Osteocyte (in vitro differentiated cells): Measurements from ENCODE around the gene MRPS2. TPM values are rescaled to one million over a fixed set of nuclear protein-coding genes. Genes with fewer than 3 reads are reported as not detected.

Experiments
- DNase-seq: peaks from one replicate; pipeline ENCODE4 v3.0.0; 2021; ENCODE audit warnings: mixed read lengths; ENCODE audit not compliant: unreplicated experiment; ENCODE audit errors: extremely low spot score
- H3K27ac Mint-ChIP-seq: one replicate; pipeline ENCODE4 v1.8.0; 2021; ENCODE audit warnings: mild to moderate bottlenecking, mixed read lengths; ENCODE audit not compliant: unreplicated experiment
- H3K27me3 Mint-ChIP-seq: one replicate; pipeline ENCODE4 v1.8.0; 2021; ENCODE audit warnings: mixed read lengths; ENCODE audit not compliant: unreplicated experiment
- H3K36me3 Mint-ChIP-seq: one replicate; pipeline ENCODE4 v1.8.0; 2021; ENCODE audit warnings: mixed read lengths; ENCODE audit not compliant: unreplicated experiment
- H3K4me1 Mint-ChIP-seq: one replicate; pipeline ENCODE4 v1.8.0; 2021; ENCODE audit warnings: mixed read lengths; ENCODE audit not compliant: unreplicated experiment
- H3K4me3 Mint-ChIP-seq: one replicate; pipeline ENCODE4 v1.8.0; 2021; ENCODE audit warnings: mild to moderate bottlenecking, moderate library complexity, mixed read lengths; ENCODE audit not compliant: unreplicated experiment
- H3K9me3 Mint-ChIP-seq: one replicate; pipeline ENCODE4 v1.8.0; 2021; ENCODE audit warnings: mixed read lengths; ENCODE audit not compliant: unreplicated experiment
- total RNA-seq: library from RNA; stranded (reverse); gene quantifications from 2 replicates; pipeline ENCODE4 v1.2.1, GENCODE V29; 2021
- TF ChIP-seq, protein P1 (sequence below): fragments of 200-600 bp; sonication (generic); IDR thresholded peaks from 2 replicates; pipeline ENCODE4 v1.5.0; 2021; ENCODE audit warnings: antibody characterized with exemption, mild to moderate bottlenecking, moderate library complexity

MRPS2 gene
- total RNA-seq, 1 donor from 2014 or later, result 33.4 TPM

DNA sequence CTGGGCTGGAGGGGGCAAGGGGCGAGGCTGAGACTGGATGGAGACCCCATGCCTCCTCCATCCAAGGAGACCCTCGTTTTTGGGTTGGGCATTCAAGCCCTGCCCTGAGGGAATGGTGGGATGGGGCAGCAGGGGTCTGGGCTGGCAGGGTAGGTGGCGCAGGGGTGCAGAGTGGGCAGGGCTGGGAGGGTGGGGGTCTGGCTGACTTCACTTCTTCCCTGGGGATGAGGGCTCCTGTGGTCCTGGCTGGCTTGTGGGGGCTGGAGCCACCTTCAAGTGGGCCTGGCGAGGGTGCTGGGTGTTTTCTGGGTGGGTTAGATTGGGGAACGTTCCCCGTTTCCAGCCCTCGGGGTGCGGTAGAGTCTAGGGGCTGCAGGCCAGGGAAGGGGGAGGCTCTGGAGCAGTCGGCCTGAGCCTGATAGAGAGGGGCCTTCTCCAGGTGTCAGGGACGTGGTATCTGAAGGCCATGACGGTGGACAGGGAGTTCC, 21.2 kb downstream of the MRPS2 start:
- no peaks in the 10 kb centered on the region for H3K36me3 Mint-ChIP-seq
- H3K9me3 Mint-ChIP-seq, result no peaks in the 10 kb centered on the region
- TF ChIP-seq, protein P1, sequence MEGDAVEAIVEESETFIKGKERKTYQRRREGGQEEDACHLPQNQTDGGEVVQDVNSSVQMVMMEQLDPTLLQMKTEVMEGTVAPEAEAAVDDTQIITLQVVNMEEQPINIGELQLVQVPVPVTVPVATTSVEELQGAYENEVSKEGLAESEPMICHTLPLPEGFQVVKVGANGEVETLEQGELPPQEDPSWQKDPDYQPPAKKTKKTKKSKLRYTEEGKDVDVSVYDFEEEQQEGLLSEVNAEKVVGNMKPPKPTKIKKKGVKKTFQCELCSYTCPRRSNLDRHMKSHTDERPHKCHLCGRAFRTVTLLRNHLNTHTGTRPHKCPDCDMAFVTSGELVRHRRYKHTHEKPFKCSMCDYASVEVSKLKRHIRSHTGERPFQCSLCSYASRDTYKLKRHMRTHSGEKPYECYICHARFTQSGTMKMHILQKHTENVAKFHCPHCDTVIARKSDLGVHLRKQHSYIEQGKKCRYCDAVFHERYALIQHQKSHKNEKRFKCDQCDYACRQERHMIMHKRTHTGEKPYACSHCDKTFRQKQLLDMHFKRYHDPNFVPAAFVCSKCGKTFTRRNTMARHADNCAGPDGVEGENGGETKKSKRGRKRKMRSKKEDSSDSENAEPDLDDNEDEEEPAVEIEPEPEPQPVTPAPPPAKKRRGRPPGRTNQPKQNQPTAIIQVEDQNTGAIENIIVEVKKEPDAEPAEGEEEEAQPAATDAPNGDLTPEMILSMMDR, result no peak
- no peaks in the 10 kb centered on the region for H3K4me1 Mint-ChIP-seq
- H3K27ac Mint-ChIP-seq, result no peak overlapping the region
- peaks cover 4% of the 10 kb centered on the region for H3K27me3 Mint-ChIP-seq
- peak; percentile 78 for DNase-seq
- H3K4me3 Mint-ChIP-seq, result no peak overlapping the region

DNA sequence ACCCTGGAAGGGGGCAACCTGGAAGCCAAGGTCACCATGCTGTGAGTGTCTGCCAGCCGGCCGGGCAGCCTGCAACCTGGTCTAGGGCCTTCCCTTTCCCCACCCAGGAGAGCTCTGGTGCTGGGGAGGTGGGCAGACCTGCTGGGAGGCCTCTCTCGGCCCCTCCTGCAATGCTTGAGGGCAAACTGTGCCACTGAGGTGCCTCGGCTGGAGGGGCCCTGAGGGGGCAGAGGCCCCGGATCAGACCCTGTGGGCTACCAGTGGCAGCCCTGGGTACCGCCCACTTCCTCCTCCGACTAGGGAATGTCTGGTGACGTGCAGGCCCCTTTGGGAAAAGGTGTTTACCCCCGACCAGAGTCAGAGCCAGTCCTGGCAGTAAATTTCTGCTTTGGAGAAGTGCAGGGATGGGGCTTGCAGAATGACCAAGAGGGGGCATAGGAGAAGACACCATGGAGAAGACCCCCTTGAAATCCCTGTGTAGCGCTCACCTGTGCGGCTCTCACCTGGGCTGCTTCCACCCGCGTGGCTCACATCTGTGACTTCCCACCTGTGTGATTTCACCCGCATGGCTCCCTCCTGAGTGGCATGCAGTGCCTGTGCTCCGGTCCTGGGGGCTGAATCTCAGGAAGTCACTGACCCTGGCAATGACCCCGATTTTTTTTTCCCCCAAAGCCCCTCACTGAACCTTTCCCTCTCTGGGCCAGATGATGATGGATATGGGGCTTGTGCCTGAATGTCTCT, 21.8 kb downstream of the MRPS2 start:
- TF ChIP-seq, protein P1, result no peak
- Mint-ChIP-seq H3K27ac (no peak overlapping the region), H3K9me3 (no peaks in the 10 kb centered on the region), H3K27me3 (peaks cover 4% of the 10 kb centered on the region), H3K4me3 (no peak overlapping the region), H3K4me1 (no peaks in the 10 kb centered on the region), H3K36me3 (no peaks in the 10 kb centered on the region)
- peak; percentile 76 for DNase-seq

DNA sequence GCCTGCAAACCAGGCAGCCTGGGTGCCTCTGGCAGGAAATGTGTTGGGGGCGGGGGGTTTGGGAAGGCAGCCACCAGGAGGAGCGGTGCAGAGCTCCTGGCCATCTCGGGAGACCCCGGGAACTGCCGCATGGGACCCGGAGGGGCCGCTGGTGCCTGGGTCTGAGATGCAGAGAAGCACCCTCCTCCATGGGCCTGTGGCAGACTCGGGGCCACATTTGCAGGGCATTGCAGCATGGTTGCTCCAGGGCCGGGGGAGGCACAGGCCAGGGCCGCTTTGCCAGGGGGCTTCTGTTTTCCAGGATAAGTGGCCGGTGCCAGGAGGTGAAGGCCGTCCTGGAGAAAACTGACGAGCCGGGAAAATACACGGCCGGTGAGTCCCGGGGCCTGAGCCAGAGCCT, 22.4 kb downstream of the MRPS2 start:
- TF ChIP-seq, protein P1, result no peak
- no peaks in the 10 kb centered on the region for H3K9me3 Mint-ChIP-seq
- no peak overlapping the region for H3K4me3 Mint-ChIP-seq
- H3K4me1 Mint-ChIP-seq, result no peaks in the 10 kb centered on the region
- H3K27ac Mint-ChIP-seq, result no peak overlapping the region
- H3K27me3 Mint-ChIP-seq, result peaks cover 2% of the 10 kb centered on the region
- H3K36me3 Mint-ChIP-seq, result no peaks in the 10 kb centered on the region
- DNase-seq, result peak; percentile 80

DNA sequence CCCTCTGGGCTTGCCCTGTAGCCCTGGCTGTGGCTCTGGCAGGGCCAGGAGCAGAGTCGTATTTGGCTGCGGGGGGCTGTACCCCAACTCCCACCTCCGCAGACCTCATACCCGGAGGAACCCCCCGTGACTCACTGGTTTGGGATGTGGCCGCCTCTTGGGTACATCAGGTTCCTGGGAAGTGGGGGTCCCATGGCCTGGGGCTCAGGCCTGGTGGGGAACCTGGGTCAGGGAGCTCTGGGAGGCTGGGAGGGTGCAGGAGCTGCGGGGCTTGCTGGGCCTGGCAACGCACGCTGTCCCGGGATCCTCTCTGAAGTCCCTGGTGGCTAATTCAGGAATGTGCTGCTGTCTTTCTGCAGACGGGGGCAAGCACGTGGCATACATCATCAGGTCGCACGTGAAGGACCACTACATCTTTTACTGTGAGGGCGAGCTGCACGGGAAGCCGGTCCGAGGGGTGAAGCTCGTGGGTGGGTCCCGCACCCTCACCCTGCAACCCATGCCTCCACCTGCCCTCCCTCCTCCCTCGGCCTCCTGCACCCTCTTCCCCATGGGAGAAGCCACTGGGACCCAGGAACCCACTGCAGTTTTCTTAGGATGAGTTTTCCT, 23.1 kb downstream of the MRPS2 start:
- no peaks in the 10 kb centered on the region for H3K36me3 Mint-ChIP-seq
- peak; percentile 78 for DNase-seq
- H3K9me3 Mint-ChIP-seq, result no peaks in the 10 kb centered on the region
- no peak overlapping the region for H3K27ac Mint-ChIP-seq
- TF ChIP-seq, protein P1, result no peak
- no peaks in the 10 kb centered on the region for H3K27me3 Mint-ChIP-seq
- no peak overlapping the region for H3K4me3 Mint-ChIP-seq
- H3K4me1 Mint-ChIP-seq, result no peaks in the 10 kb centered on the region

DNA sequence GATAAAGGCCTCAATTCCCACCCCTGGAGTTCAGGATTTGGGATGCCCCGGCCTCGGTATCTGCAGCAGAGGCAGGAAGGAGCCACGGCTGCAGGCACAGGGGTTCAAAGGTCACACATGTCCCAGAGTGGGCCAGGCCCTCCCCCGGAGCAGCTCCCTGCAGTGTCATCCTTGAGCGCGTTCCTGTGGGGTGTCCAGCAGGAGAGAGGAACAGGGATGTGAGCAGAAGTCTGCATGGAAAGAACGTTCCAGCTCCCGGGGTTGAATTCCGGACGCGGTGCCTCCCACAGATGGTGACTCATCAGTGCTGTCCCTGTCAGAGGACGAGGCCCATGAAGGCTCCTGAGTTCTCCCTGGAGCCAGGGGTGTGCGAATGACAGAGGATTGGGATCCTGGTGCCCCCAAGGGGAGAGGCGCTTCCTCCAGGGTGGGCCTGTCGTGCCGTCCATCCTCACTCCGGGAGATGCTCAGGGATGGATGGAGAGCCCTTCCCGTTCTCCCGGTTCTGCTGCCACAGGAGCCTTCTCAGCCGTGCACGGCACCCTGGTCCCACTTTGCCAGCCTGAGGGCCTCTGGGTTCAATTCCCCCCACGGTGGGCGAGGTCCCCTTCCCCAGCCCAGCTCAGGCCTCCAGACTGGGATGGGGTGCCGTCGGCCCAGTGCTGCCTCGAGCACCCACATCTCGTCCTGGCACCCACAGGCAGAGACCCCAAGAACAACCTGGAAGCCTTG, 23.8 kb downstream of the MRPS2 start:
- Mint-ChIP-seq H3K4me3 (no peak overlapping the region), H3K4me1 (no peaks in the 10 kb centered on the region), H3K36me3 (no peaks in the 10 kb centered on the region), H3K27me3 (no peaks in the 10 kb centered on the region), H3K9me3 (no peaks in the 10 kb centered on the region), H3K27ac (no peak overlapping the region)
- TF ChIP-seq, protein P1, result no peak
- DNase-seq, result peak; percentile 80
